ENCODE results near the gene CAPN3.

Gene CAPN3

GRCh38 chr15:42329161-42329560 lies 30.1 kb upstream of the CAPN3 start:
- TF ChIP-seq ZNF70 (CRISPR knock-in tag; IDR thresholded peaks at IDR 0.05), result no peak
- no peak for TF ChIP-seq CSDC2 (CRISPR knock-in tag; IDR thresholded peaks at IDR 0.05)
- no peak for TF ChIP-seq ARNTL (CRISPR knock-in tag; IDR thresholded peaks at IDR 0.05; ENCODE audit: borderline replicate concordance, low read depth)
- TF ChIP-seq ZFP30 (CRISPR knock-in tag; IDR thresholded peaks at IDR 0.05), result no peak
- TF ChIP-seq ISL1 (CRISPR knock-in tag; IDR thresholded peaks at IDR 0.05), result no peak
- TF ChIP-seq PPARA (CRISPR knock-in tag; IDR thresholded peaks at IDR 0.05; ENCODE audit: borderline replicate concordance), result no peak
- TF ChIP-seq PATZ1 (CRISPR knock-in tag; IDR thresholded peaks at IDR 0.05; ENCODE audit: borderline replicate concordance), result no peak
- TF ChIP-seq TCF4 (CRISPR knock-in tag; IDR thresholded peaks at IDR 0.05; ENCODE audit: borderline replicate concordance), result no peak
- TF ChIP-seq TSHZ2 (CRISPR knock-in tag; IDR thresholded peaks at IDR 0.05), result no peak
- ATAC-seq, result no peak

- no peak for ATAC-seq
- TF ChIP-seq CREB5 (CRISPR knock-in tag; IDR thresholded peaks at IDR 0.05; ENCODE audit: low read depth) (no peak), TSHZ2 (CRISPR knock-in tag; IDR thresholded peaks at IDR 0.05) (no peak), ZNF565 (CRISPR knock-in tag; conservative IDR thresholded peaks at IDR 0.05; ENCODE audit: low read depth) (no peak), POU6F1 (CRISPR knock-in tag; IDR thresholded peaks at IDR 0.05; ENCODE audit: borderline replicate concordance, low read depth) (no peak), ARNTL (CRISPR knock-in tag; IDR thresholded peaks at IDR 0.05; ENCODE audit: borderline replicate concordance, low read depth) (no peak), RARB (CRISPR knock-in tag; IDR thresholded peaks at IDR 0.05) (no peak), ZNF8 (CRISPR knock-in tag; IDR thresholded peaks at IDR 0.05) (no peak), ESRRG (CRISPR knock-in tag; IDR thresholded peaks at IDR 0.05) (no peak), TOX (CRISPR knock-in tag; IDR thresholded peaks at IDR 0.05; ENCODE audit: borderline replicate concordance) (no peak), ZFP3 (CRISPR knock-in tag; IDR thresholded peaks at IDR 0.05) (no peak), OSR1 (CRISPR knock-in tag; IDR thresholded peaks at IDR 0.05) (no peak), PPARA (CRISPR knock-in tag; IDR thresholded peaks at IDR 0.05; ENCODE audit: borderline replicate concordance) (no peak), ZFP30 (CRISPR knock-in tag; IDR thresholded peaks at IDR 0.05) (no peak), GLIS3 (CRISPR knock-in tag; IDR thresholded peaks at IDR 0.05) (no peak), PATZ1 (CRISPR knock-in tag; IDR thresholded peaks at IDR 0.05; ENCODE audit: borderline replicate concordance) (no peak), ISL1 (CRISPR knock-in tag; IDR thresholded peaks at IDR 0.05) (no peak)
These were observed 29.3 kb upstream of the CAPN3 start for GRCh38 chr15:42329992-42330391.
